ENCODE results near the gene EPN2. TPM values are rescaled to one million over a fixed set of nuclear protein-coding genes. Genes with fewer than 3 reads are reported as not detected.

The EPN2 gene
- total RNA-seq, 1 experiment from 2014 or later, result 31.3 TPM

DNA sequence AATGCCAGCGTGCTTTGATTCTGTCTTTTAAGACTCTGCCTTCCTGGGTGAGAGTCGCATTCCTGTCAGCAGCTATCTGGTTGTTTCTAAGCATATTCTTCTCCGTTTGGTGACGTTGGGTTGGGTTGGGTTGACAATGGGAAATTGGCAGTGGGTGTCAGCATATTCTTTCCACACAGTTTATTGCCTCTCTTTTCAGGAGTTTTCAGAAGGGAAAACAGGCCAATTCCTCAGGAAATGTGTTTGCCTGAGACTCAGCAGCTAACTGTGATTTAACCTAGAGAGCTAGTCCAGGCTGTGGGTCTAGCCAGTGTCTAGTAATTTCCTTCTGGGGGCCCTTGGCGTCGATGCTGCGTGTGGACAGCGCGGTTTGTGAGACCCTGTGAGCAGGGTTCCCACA lies 21.2 kb downstream of the EPN2 start:
- intact Hi-C loops (cut with micrococcal nuclease; ENCODE audit: unreplicated experiment), result no loop called here
- Mint-ChIP-seq H3K4me1 (ENCODE audit: low read depth, unreplicated experiment) (peaks cover 6% of the 10 kb centered on the region), H3K9me3 (ENCODE audit: low read depth, unreplicated experiment) (no peaks in the 10 kb centered on the region), H3K27me3 (ENCODE audit: unreplicated experiment) (no peaks in the 10 kb centered on the region), H3K36me3 (ENCODE audit: insufficient read depth, unreplicated experiment) (peaks cover 7% of the 10 kb centered on the region), H3K4me3 (ENCODE audit: low read depth, unreplicated experiment) (no peak overlapping the region), H3K27ac (ENCODE audit: unreplicated experiment) (no peak overlapping the region)
- no peak for DNase-seq
- TF ChIP-seq, protein P1, sequence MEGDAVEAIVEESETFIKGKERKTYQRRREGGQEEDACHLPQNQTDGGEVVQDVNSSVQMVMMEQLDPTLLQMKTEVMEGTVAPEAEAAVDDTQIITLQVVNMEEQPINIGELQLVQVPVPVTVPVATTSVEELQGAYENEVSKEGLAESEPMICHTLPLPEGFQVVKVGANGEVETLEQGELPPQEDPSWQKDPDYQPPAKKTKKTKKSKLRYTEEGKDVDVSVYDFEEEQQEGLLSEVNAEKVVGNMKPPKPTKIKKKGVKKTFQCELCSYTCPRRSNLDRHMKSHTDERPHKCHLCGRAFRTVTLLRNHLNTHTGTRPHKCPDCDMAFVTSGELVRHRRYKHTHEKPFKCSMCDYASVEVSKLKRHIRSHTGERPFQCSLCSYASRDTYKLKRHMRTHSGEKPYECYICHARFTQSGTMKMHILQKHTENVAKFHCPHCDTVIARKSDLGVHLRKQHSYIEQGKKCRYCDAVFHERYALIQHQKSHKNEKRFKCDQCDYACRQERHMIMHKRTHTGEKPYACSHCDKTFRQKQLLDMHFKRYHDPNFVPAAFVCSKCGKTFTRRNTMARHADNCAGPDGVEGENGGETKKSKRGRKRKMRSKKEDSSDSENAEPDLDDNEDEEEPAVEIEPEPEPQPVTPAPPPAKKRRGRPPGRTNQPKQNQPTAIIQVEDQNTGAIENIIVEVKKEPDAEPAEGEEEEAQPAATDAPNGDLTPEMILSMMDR (IDR thresholded peaks at IDR 0.05; ENCODE audit: unreplicated experiment), result no peak
- no TSS peak for BruUV-seq (replicated peaks)
- CTCF ChIA-PET, result no interaction called here

DNA sequence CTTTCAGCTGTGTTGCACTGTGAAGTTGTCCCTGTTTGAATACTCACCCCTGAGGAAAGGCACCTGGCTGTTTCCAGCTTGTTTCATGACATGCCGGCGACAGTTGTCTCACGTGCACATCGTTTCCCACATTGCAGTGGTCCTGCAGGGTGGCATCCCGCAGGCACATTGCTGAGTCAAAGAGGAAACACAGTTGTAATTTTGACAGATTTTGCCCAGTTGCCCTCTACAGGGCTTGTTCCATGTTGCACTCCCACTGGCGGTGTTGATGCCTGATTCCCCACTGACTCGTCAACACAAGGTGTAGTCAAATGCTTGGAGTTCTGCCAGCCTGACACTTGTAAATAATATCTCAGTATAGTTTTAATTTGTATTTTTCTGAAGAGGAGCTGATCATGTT lies 23.8 kb downstream of the EPN2 start:
- Mint-ChIP-seq H3K27me3 (ENCODE audit: unreplicated experiment) (no peaks in the 10 kb centered on the region), H3K4me3 (ENCODE audit: low read depth, unreplicated experiment) (no peak overlapping the region), H3K9me3 (ENCODE audit: low read depth, unreplicated experiment) (no peaks in the 10 kb centered on the region), H3K4me1 (ENCODE audit: low read depth, unreplicated experiment) (peaks cover 7% of the 10 kb centered on the region), H3K27ac (ENCODE audit: unreplicated experiment) (no peak overlapping the region), H3K36me3 (ENCODE audit: insufficient read depth, unreplicated experiment) (peaks cover 9% of the 10 kb centered on the region)
- CTCF ChIA-PET, result no interaction called here
- TF ChIP-seq, protein P1 (IDR thresholded peaks at IDR 0.05; ENCODE audit: unreplicated experiment), result no peak
- no peak for DNase-seq
- BruUV-seq (replicated peaks), result no TSS peak
- intact Hi-C loops (cut with micrococcal nuclease; ENCODE audit: unreplicated experiment), result no loop called here

- no TSS peak for BruUV-seq (replicated peaks)
- peaks cover 11% of the 10 kb centered on the region for H3K36me3 Mint-ChIP-seq (ENCODE audit: insufficient read depth, unreplicated experiment)
- H3K4me1 Mint-ChIP-seq (ENCODE audit: low read depth, unreplicated experiment), result peaks cover 7% of the 10 kb centered on the region
- TF ChIP-seq, protein P1 (IDR thresholded peaks at IDR 0.05; ENCODE audit: unreplicated experiment), result no peak
- intact Hi-C loops (cut with micrococcal nuclease; ENCODE audit: unreplicated experiment), result no loop called here
- no peak overlapping the region for H3K4me3 Mint-ChIP-seq (ENCODE audit: low read depth, unreplicated experiment)
- no peak overlapping the region for H3K27ac Mint-ChIP-seq (ENCODE audit: unreplicated experiment)
- H3K9me3 Mint-ChIP-seq (ENCODE audit: low read depth, unreplicated experiment), result no peaks in the 10 kb centered on the region
- no peaks in the 10 kb centered on the region for H3K27me3 Mint-ChIP-seq (ENCODE audit: unreplicated experiment)
- no peak for DNase-seq
- CTCF ChIA-PET, result no interaction called here
Measured at GRCh38 chr17:19261426-19261825, 24.3 kb downstream of the EPN2 start.

- Mint-ChIP-seq H3K27ac (ENCODE audit: unreplicated experiment) (no peak overlapping the region), H3K36me3 (ENCODE audit: insufficient read depth, unreplicated experiment) (peaks cover 11% of the 10 kb centered on the region), H3K27me3 (ENCODE audit: unreplicated experiment) (no peaks in the 10 kb centered on the region), H3K4me1 (ENCODE audit: low read depth, unreplicated experiment) (peaks cover 7% of the 10 kb centered on the region), H3K4me3 (ENCODE audit: low read depth, unreplicated experiment) (no peak overlapping the region), H3K9me3 (ENCODE audit: low read depth, unreplicated experiment) (no peaks in the 10 kb centered on the region)
- intact Hi-C loops (cut with micrococcal nuclease; ENCODE audit: unreplicated experiment), result no loop called here
- TF ChIP-seq, protein P1 (IDR thresholded peaks at IDR 0.05; ENCODE audit: unreplicated experiment), result no peak
- no peak for DNase-seq
- CTCF ChIA-PET, result no interaction called here
- BruUV-seq (replicated peaks), result no TSS peak
Measured at GRCh38 chr17:19262650-19263631, 25.8 kb downstream of the EPN2 start.

Data from Calu3 (cell line).